Activated naive CD4-positive, alpha-beta T cell treated with anti-CD3 and anti-CD28 coated beads, Interleukin-2, amount 50 U/mL, for 24 hours (primary cell): ENCODE data around the gene AJAP1.

Experiments
- H3K27ac Mint-ChIP-seq: one replicate; pipeline ENCODE4 v1.8.0; 2021; ENCODE audit warnings: mild to moderate bottlenecking, mixed read lengths
- H3K27me3 Mint-ChIP-seq: one replicate; pipeline ENCODE4 v1.8.0; 2021; ENCODE audit warnings: mixed read lengths
- H3K36me3 Mint-ChIP-seq: one replicate; pipeline ENCODE4 v1.8.0; 2021; ENCODE audit warnings: mixed read lengths
- H3K4me1 Mint-ChIP-seq: one replicate; pipeline ENCODE4 v1.8.0; 2021; ENCODE audit warnings: mixed read lengths
- H3K4me3 Mint-ChIP-seq: one replicate; pipeline ENCODE4 v1.8.0; 2021; ENCODE audit warnings: mild to moderate bottlenecking, mixed read lengths
- H3K9me3 Mint-ChIP-seq: one replicate; pipeline ENCODE4 v1.8.0; 2021; ENCODE audit warnings: mixed read lengths

AJAP1 gene

DNA sequence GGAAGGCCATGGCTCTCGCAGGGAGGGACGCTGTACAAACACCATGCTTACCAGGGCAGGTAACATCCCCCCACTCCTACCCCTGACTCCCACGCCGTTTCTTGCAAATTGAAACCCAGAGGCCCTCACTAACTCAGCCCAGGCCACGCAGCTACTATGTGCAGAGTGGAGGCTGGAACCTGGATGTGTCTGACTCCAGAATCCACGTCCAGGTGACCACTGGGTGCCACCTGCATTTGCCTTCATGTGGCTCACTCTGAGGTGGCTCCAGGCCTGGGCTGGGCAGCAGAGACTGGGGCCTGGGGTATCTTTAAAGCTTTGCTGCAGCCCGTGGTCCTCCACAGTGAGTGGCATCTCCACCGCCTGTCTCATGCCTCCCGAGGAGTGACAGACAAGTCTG, 29.6 kb upstream of the AJAP1 start:
- H3K27ac Mint-ChIP-seq, result no peak overlapping the region
- no peaks in the 10 kb centered on the region for H3K4me1 Mint-ChIP-seq
- no peaks in the 10 kb centered on the region for H3K9me3 Mint-ChIP-seq
- H3K4me3 Mint-ChIP-seq, result no peak overlapping the region
- H3K36me3 Mint-ChIP-seq, result no peaks in the 10 kb centered on the region
- peaks cover 1% of the 10 kb centered on the region for H3K27me3 Mint-ChIP-seq

DNA sequence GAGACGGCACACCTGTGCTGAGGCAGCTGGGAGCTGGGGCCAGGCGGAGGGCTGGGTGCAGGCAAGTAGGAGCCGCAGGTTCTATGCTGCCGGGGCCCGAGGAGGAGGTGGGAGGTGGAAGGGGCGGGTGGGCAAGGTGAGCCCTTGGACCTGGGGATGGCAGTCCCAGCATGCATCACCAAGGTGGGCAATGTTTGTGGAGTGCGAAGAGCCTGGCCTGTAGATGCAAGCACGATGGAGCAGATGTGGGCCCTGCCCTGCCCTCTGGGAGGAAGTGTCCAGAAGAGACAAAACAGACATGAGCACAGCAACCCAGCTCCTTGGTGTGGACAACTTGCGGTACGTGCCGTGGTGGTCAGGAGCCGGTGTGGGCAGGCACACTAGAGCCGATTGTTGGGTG, 28.3 kb upstream of the AJAP1 start:
- Mint-ChIP-seq H3K27ac (no peak overlapping the region), H3K36me3 (no peaks in the 10 kb centered on the region), H3K27me3 (peaks cover 1% of the 10 kb centered on the region)

DNA sequence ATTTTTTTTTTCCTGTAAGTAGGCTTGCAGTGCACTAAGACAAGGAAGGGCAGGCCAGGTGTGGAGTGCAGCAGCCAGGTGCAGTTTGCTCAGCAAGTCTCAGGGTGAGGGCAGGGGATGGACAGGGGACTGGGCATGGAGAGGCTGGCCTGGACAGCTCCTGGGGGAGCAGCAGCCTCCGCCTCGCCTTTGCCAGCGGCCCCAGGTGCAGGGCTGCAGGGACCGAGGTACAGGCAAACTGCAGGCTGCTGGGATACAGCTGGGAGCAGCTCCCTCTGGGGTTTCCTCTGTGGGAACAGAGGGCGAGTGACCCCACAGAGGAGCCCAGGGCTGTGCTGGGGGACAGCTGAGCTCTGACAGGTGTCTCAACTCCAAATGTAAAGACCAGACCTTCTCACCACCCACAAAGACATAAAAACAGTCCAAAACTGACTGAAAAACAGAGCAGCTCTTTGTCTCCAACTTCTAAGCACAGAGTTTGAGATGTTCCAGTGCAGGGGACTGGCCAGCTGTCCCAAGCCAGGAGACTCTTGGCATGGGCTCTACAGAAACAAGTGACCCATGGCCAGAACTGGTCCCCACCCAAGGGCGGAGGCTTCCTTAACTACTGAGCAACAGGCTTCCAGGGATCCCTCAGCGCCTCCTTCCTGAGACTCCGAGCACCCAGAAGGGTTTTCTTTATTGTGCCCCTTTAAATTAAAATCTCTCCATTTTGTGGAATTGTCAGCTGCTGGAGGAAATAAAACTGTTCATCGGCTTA, 27.7 kb upstream of the AJAP1 start:
- Mint-ChIP-seq H3K27me3 (peaks cover 1% of the 10 kb centered on the region), H3K27ac (no peak overlapping the region), H3K9me3 (no peaks in the 10 kb centered on the region)

More for the DNA sequence above, 28.3 kb upstream of the AJAP1 start:
- no peaks in the 10 kb centered on the region for H3K9me3 Mint-ChIP-seq
- H3K4me1 Mint-ChIP-seq, result no peaks in the 10 kb centered on the region
- no peak overlapping the region for H3K4me3 Mint-ChIP-seq

DNA sequence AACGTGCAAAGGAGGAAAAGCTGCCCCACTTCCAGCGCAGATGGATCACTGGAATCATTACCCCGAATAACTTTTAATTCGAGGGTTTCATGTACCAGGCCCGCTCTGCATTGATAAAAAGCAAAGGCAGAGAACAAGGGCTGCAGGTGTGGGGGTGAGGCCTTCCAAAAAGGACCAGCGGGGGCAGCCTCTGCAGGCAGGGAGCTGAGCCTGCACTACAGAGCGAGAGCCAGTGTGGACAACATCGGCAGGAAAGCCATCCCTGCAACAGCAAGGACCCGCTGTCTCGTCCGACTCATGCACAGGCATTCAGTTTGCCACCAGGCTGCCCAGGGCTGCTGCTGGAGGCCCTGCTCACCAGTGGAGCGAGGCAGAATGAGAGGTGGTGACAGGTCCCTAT, 27.1 kb upstream of the AJAP1 start:
- H3K4me3 Mint-ChIP-seq, result no peak overlapping the region
- no peaks in the 10 kb centered on the region for H3K36me3 Mint-ChIP-seq
- no peaks in the 10 kb centered on the region for H3K4me1 Mint-ChIP-seq
- no peak overlapping the region for H3K27ac Mint-ChIP-seq
- H3K9me3 Mint-ChIP-seq, result no peaks in the 10 kb centered on the region
- peaks cover 1% of the 10 kb centered on the region for H3K27me3 Mint-ChIP-seq

More for the DNA sequence above, 27.7 kb upstream of the AJAP1 start:
- no peak overlapping the region for H3K4me3 Mint-ChIP-seq
- no peaks in the 10 kb centered on the region for H3K4me1 Mint-ChIP-seq
- no peaks in the 10 kb centered on the region for H3K36me3 Mint-ChIP-seq

DNA sequence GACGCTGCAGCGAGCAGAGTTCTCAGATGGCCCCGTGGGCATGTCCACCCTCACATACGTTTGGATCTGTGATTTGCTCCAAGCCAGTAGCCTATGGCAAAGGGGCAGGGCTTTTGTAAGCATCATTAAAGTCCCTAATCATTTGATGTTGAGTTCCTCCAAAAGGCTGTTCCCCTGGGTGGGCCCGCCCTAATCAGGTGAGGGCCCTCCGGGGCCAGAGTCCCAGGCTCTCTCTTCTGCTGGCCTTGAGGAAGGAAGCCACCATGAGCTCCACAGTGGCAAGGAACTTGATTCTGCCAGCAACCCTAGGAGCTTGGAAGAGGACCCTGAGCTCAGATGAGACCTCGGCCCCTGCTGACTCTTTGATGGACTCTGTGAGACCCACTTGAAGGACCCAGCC, 25.4 kb upstream of the AJAP1 start:
- no peak overlapping the region for H3K4me3 Mint-ChIP-seq
- H3K27me3 Mint-ChIP-seq, result peaks cover 1% of the 10 kb centered on the region
- no peaks in the 10 kb centered on the region for H3K36me3 Mint-ChIP-seq
- no peaks in the 10 kb centered on the region for H3K9me3 Mint-ChIP-seq
- no peaks in the 10 kb centered on the region for H3K4me1 Mint-ChIP-seq
- no peak overlapping the region for H3K27ac Mint-ChIP-seq

DNA sequence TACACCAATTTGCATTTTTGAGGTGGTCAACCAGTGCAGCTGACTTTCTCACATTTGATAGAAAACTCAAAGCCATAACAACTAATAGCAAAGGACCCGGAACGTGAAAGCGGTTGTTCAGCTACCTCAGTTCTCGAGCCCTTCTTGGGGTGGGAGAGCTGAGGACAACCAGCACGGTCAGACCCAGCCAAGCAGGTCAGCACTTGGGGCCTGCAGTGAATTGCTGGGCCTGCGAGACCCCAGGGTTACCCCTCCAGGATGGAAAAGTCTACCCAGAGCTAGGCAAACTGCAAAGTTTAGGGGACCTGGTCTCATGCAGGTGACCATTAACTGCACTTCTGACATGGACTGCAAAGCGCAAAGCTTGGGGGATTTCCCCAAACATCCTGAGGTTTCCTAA, 23.8 kb upstream of the AJAP1 start:
- no peaks in the 10 kb centered on the region for H3K36me3 Mint-ChIP-seq
- no peaks in the 10 kb centered on the region for H3K9me3 Mint-ChIP-seq
- no peak overlapping the region for H3K27ac Mint-ChIP-seq
- no peaks in the 10 kb centered on the region for H3K4me1 Mint-ChIP-seq
- peaks cover 1% of the 10 kb centered on the region for H3K27me3 Mint-ChIP-seq
- no peak overlapping the region for H3K4me3 Mint-ChIP-seq

DNA sequence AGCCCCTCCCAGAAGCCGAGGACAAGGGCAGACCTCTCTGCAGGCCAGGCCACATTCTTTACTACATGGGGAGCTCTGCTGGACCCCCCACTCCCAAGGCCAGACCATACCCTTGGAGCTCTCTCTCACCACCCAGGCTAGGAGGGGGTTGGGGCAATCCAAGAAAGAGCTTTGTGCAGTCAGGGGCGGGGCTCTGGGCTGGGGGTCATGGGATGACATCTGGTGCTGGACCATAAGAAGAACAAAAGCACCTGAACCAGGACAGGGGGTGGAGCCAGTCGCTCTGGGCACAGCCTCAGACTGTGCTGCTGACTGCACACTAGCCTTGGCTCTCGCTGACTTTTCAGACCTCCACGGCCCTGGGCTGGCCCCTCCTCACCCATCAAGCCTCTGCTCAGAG, 23.1 kb upstream of the AJAP1 start:
- Mint-ChIP-seq H3K9me3 (no peaks in the 10 kb centered on the region), H3K27ac (no peak overlapping the region), H3K27me3 (peaks cover 1% of the 10 kb centered on the region)

DNA sequence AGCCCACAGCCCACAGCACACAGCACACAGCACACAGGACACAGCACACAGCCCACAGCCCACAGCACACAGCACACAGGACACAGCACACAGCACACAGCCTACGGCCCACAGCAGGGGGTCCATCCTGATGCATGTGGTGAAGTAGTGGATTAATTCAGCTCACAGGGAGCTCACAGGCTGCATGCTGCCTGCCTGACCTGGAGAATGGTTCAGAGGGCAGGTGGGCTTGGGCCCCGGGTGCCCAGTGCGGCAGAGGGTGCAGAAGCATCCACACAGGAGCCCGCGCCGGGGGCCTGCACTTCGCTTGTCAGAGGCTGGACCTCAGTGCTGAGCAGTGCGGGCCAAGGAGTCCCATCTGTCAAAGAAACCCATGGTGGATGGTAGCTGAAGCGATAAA, 21.1 kb upstream of the AJAP1 start:
- no peak overlapping the region for H3K4me3 Mint-ChIP-seq
- H3K27ac Mint-ChIP-seq, result no peak overlapping the region
- no peaks in the 10 kb centered on the region for H3K9me3 Mint-ChIP-seq
- H3K36me3 Mint-ChIP-seq, result no peaks in the 10 kb centered on the region
- peaks cover 5% of the 10 kb centered on the region for H3K27me3 Mint-ChIP-seq
- no peaks in the 10 kb centered on the region for H3K4me1 Mint-ChIP-seq

More for the DNA sequence above, 23.1 kb upstream of the AJAP1 start:
- Mint-ChIP-seq H3K36me3 (no peaks in the 10 kb centered on the region), H3K4me3 (no peak overlapping the region), H3K4me1 (no peaks in the 10 kb centered on the region)

DNA sequence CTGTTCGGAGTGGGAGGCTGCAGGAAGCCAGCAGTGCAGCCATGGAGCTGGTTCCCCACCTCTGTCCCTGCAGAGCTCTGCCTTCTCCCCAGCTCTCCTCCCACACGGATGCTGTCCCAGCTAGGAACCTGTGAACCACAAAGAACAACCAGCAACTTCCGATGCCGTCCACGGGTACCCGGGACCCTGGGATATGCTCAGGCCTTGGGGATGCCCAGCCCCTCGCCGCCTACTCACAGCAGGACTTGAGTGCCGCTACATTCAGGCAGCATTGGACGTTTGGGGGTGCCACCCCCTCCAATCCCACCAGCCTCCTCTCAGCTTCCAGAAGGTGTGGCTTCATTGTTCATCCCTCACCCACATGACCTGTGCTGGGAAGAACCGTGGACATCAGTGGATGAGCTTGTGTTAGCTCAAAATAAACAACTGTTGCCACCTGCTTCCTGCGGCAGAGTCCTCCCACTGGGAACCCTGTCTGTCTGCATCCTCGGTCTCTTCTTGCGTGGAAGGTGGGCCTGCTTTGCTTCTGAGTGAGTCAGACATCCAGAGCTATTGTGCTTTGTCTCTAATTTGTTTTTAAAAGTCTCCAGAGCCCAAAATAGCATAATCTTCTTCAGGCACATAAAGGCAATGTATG, 20.1 kb upstream of the AJAP1 start:
- Mint-ChIP-seq H3K9me3 (no peaks in the 10 kb centered on the region), H3K4me3 (no peak overlapping the region), H3K4me1 (no peaks in the 10 kb centered on the region), H3K27ac (no peak overlapping the region), H3K27me3 (peaks cover 5% of the 10 kb centered on the region), H3K36me3 (no peaks in the 10 kb centered on the region)

DNA sequence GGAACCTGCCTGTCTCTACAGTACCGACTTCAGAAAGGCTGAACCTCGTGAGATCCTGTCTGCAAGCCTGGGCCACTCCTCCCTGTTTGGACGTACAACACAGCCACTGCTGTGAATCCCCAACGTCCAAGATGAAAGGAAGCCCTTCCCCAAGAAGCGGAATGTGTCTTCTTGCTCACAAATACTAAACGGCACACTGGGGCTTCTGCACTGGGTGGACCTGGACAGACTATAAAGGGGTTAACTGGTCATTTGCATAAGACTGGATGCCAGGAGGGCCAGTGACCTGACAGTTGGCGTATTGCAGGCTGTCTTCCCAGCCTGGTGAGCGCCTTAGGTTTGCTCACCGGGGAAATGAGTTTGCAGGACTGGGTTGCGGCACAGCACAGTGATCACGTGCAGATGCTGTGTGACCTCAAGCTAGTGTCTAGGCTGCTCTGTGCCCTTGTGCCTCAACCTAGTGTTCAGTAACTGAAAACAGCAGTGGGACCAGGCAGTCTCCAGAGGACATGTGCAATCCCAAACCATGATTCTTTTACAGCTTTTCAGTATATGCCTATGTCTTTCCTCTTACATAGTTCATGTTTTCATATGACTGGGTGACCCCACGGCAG, 19.5 kb upstream of the AJAP1 start:
- Mint-ChIP-seq H3K4me3 (no peak overlapping the region), H3K4me1 (no peaks in the 10 kb centered on the region), H3K36me3 (no peaks in the 10 kb centered on the region), H3K27ac (no peak overlapping the region), H3K27me3 (peaks cover 4% of the 10 kb centered on the region), H3K9me3 (no peaks in the 10 kb centered on the region)

DNA sequence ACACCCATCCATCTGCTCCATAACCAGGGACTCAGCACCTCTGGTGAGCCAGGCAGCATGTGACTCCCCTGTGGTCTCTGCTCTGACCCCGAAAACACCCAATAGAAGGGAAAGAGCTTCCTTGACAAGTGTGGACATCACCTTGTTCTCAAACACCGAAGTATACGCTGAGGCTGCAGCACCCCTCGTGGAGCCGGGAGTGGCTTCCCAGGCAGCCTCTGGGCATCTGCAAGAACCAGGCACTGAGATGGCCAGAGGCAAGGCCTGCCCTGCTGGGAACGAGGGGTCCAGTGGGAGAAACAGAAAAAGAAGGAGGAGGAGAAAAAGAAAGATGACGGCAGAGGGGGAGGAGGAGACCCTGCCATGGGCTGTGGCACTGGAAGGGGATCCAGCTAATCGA, 18.2 kb upstream of the AJAP1 start:
- Mint-ChIP-seq H3K4me1 (no peaks in the 10 kb centered on the region), H3K36me3 (no peaks in the 10 kb centered on the region), H3K9me3 (no peaks in the 10 kb centered on the region), H3K27me3 (peaks cover 8% of the 10 kb centered on the region), H3K4me3 (no peak overlapping the region), H3K27ac (peak overlapping the region; percentile 17)

DNA sequence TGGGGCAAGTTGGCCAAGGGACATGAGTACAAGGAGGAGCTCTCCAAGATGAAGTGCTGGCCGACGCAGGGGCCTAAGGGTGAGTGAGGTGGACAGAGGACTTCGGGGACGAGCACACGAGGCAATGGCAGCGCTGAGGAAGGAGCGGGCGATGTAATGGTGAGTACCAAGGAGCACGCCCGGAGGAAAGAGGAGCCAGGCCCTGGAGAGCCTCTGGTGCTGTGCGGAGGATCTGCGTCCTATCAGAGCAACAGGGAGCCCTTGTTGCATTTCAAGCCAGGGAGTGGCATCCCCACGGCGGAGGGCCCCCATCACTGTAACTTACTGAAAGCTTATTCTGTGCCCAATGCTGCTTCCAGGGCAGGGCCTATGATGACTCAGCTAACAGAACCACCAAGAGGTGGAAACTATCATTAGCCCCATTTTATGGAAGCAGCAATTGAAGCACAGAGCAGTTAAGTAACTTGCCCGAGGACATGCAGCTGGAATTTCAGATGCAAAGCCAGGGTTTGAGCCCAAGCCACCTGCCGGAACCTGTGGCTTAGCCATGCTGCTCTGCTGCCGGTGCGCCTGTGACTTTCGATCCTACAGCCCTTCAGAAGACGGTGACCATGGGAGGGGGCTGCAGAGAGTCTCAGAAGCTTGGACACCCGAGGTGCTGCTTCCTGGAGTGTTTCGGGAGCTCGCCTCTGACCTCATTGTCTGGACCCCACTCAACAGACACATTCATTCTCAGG, 17.6 kb upstream of the AJAP1 start:
- Mint-ChIP-seq H3K36me3 (no peaks in the 10 kb centered on the region), H3K27me3 (peaks cover 8% of the 10 kb centered on the region), H3K4me3 (no peak overlapping the region)

DNA sequence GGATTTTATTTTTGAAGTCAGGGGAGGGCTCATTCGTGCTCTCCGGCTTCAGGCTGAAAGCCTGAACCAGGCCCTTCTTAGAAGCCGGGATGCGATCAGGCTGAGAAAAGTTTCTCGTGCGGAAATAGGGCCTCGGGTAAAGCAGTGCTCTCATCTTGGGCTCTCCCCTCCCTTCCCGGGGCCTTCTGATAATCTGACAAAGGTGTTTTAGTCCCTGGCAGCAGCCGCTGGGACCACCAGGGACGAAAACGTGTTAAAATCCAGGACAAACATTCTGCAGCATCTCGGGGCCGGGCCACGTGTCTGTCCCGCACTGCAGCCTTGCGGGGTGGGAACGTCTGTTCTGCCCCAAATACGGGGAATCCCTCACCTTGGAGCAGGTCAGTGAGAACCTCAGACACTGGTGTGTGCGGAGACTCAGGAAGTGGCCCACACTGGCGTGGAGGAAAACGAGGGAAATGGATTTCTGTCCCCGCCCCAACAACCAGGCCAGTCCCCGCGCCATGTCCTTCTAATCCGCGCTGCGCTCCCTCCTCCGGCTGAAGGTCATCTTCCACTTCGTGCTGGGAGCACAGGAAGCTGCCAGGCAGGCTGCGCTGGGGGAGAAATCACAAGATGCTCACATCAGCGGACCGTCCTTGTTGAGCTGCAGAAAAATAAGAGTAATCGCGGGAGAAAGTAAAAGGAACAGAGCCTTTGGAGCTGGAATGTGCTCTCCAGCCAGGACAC, 16.6 kb upstream of the AJAP1 start:
- no peaks in the 10 kb centered on the region for H3K9me3 Mint-ChIP-seq
- no peak overlapping the region for H3K27ac Mint-ChIP-seq
- no peaks in the 10 kb centered on the region for H3K4me1 Mint-ChIP-seq
- peaks cover 9% of the 10 kb centered on the region for H3K27me3 Mint-ChIP-seq
- no peaks in the 10 kb centered on the region for H3K36me3 Mint-ChIP-seq
- no peak overlapping the region for H3K4me3 Mint-ChIP-seq

More for the DNA sequence above, 17.6 kb upstream of the AJAP1 start:
- H3K9me3 Mint-ChIP-seq, result no peaks in the 10 kb centered on the region
- no peaks in the 10 kb centered on the region for H3K4me1 Mint-ChIP-seq
- H3K27ac Mint-ChIP-seq, result no peak overlapping the region

DNA sequence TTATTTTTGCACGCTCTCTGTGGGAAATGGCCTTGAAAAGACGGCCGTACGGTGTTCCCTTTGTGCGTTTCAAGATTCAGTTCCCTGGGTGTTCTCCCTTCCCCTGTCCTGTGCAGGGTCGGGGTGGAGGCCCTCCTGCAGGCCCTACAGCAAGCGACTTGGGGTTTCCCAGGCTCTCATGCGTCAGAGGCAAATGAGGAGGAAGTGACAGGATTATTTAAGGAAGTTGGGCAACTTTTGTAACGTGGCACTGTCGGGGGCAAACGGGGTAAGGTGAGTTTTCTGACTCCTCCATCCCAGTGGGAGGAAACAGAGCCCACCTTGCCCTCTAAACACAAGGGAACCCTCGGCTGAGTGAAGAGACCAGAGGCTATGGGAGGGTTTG, 16.1 kb upstream of the AJAP1 start:
- H3K9me3 Mint-ChIP-seq, result no peaks in the 10 kb centered on the region
- no peaks in the 10 kb centered on the region for H3K4me1 Mint-ChIP-seq
- no peak overlapping the region for H3K4me3 Mint-ChIP-seq
- no peak overlapping the region for H3K27ac Mint-ChIP-seq
- H3K36me3 Mint-ChIP-seq, result no peaks in the 10 kb centered on the region
- peaks cover 11% of the 10 kb centered on the region for H3K27me3 Mint-ChIP-seq

DNA sequence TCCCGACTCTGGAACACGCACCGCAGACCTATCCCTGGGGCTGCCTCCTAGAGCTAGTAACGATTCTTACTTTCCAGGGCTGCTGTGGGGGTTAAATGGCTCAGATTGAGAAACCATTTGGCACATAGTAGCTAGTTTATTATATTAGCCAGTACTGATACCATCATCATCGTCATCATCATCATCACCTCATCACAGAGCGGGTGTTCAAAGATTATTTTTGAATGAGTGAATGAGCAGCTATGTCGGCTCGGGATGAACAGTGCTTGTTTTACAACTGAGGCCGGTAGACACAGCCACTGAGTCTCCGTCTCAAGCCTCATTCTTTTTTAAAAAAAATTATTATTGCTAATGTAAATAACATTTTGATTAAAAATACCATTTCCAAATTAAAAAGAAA, 13.5 kb upstream of the AJAP1 start:
- no peak overlapping the region for H3K27ac Mint-ChIP-seq
- H3K4me1 Mint-ChIP-seq, result no peaks in the 10 kb centered on the region
- H3K27me3 Mint-ChIP-seq, result peaks cover 17% of the 10 kb centered on the region
- no peaks in the 10 kb centered on the region for H3K36me3 Mint-ChIP-seq
- no peak overlapping the region for H3K4me3 Mint-ChIP-seq
- H3K9me3 Mint-ChIP-seq, result no peaks in the 10 kb centered on the region
